Retinal pigment epithelial cell (primary cell): ENCODE data around the gene RETSAT.
"Not testable (repeated sequence)": the region's sequence is repeated elsewhere in the genome, so short reads cannot be mapped to it uniquely, and the experiment has no call there.

ENCODE experiments used
- DNase-seq: peaks from one replicate; pipeline ENCODE4 v3.0.0-alpha.2; 2010; ENCODE audit warnings: low read depth
- H3K4me3 ChIP-seq: 2 replicates; pipeline ENCODE4 v1.5.1; 2011; ENCODE audit warnings: mild to moderate bottlenecking, low read length, control low read depth, moderate library complexity
- CTCF ChIP-seq: conservative IDR thresholded peaks from 2 replicates; pipeline ENCODE4 v1.5.1; 2011; ENCODE audit warnings: low read depth, low read length, control low read depth, inconsistent platforms

Gene RETSAT

GRCh38 chr2:85330839-85331636 lies 23.3 kb downstream of the RETSAT start:
- DNase-seq: no peak
- no peak for TF ChIP-seq CTCF
- H3K4me3 ChIP-seq: no peak overlapping the region

GRCh38 chr2:85329701-85330100 lies 24.6 kb downstream of the RETSAT start:
- DNase-seq, H3K4me3 ChIP-seq: not testable (repeated sequence)

GRCh38 chr2:85329181-85329651 lies 25.1 kb downstream of the RETSAT start:
- no peak overlapping the region for H3K4me3 ChIP-seq
- TF ChIP-seq CTCF: no peak
- DNase-seq: no peak

GRCh38 chr2:85327822-85328617 lies 26.3 kb downstream of the RETSAT start, which contains the start of gene TGOLN2:
Gene TGOLN2, minus strand, starts transcription at chr2:85327989. Its CDS starts 27 bp downstream, at chr2:85327962.
- TF ChIP-seq CTCF: no peak
- peak within 1 kb of the TSS; percentile 88 for H3K4me3 ChIP-seq
- DNase-seq: peak; percentile 56

- no peak for DNase-seq
- no peak for TF ChIP-seq CTCF
- H3K4me3 ChIP-seq: peak overlapping the region; percentile 88
Measured at GRCh38 chr2:85327160-85327821, 27.0 kb downstream of the RETSAT start.

- DNase-seq: no peak
- H3K4me3 ChIP-seq: peak overlapping the region; percentile 88
- no peak for TF ChIP-seq CTCF
Measured at GRCh38 chr2:85326406-85327159, 27.7 kb downstream of the RETSAT start.

GRCh38 chr2:85325466-85325811 lies 28.9 kb downstream of the RETSAT start:
- TF ChIP-seq CTCF: no peak
- DNase-seq: no peak
- peak overlapping the region; percentile 88 for H3K4me3 ChIP-seq
